Measurements from ENCODE around the gene TMEM88.

Gene TMEM88

DNA sequence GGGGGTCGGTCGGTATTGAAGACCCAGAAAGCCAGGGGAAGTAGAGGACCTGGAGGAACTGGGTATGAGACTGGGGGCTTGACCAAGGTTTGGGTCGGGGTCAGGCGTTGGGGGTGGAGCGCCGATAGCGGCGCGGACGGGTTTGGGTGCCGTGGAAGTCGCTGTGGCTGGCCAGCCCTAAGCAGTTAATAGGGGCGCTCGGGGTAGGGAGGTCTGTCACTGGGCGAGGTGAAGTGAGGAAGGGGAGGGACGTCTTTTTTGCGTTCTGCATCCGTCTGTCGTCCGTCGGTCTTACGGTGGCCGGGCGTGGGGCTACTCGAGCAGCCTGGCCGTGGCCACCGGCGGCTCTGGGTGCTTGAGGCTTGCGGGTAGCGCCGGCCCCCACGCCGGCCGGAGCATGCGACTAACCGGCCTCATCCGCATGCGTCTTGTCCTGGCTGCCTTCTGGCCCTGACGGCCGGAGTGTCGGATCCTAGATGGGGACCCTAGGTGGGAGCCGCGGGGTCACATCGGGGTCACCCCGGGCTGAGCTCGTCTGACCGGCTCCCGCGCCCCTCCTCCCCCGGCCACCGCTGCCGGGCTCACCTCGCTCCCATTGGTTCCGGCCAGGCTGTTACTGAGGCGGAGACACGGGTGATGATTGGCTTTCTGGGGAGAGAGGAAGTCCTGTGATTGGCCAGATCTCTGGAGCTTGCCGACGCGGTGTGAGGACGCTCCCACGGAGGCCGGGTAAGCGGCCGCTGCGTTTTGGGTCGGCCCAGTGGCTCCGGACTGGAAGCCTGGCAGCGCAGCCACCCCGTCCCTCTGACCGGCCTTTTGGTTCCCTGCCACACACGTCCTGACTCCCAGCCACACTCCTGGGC is 10.3 kb upstream of the TMEM88 start:
- Histone ChIP-seq H3K9ac (ENCODE audit: low read length in 2 of 2) (peak overlapping the region; percentile 79 to 98), H3K4me1 (ENCODE audit: control insufficient read depth, insufficient read depth, low read length) (peaks cover 46% of the 10 kb centered on the region), H3K9me3 (ENCODE audit: control insufficient read depth in 2 of 2, low read length in 2 of 2) (no peaks in the 10 kb centered on the region), H3K4me3 (ENCODE audit: low read length in 2 of 2) (peak overlapping the region; percentile 69 to 87), H3K27ac (ENCODE audit: low read length) (peak overlapping the region; percentile 92), H3K27me3 (ENCODE audit: control insufficient read depth in 1 of 2, insufficient read depth in 2 of 2, low read length in 2 of 2) (no peaks in the 10 kb centered on the region), H3K36me3 (ENCODE audit: control insufficient read depth in 2 of 2, insufficient read depth in 2 of 2, low read length in 2 of 2) (peaks cover 23 to 25% of the 10 kb centered on the region in 2 donors)

DNA sequence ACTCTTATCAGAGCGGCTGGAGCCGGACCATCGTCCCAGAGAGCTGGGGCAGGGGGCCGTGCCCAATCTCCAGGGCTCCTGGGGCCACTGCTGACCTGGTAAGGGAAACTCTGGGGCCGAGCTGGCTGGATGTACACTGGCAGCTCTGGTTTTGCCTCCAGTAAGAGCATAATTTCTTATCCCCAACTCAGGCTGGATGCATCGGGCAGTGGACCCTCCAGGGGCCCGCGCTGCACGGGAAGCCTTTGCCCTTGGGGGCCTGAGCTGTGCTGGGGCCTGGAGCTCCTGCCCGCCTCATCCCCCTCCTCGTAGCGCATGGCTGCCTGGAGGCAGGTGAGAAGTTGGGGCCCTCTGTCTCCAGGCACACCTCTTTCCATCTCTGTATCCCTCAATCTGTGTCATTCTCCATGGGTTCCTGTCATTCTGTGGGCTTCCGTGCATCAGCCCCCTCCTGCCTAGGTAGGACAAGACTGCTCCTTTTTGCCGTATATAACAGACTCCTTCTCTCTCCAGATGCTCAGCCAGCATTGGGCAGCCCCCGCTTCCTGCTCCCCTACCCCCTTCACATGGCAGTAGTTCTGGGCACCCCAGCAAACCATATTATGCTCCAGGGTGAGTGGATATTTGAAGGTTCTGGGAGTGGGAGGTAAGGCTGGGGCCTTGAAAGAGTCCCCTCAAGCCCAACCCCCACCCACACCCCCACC is 9.4 kb upstream of the TMEM88 start:
- Histone ChIP-seq H3K27ac (ENCODE audit: low read length) (peak overlapping the region; percentile 92), H3K9me3 (ENCODE audit: control insufficient read depth in 2 of 2, low read length in 2 of 2) (no peaks in the 10 kb centered on the region), H3K4me3 (ENCODE audit: low read length in 2 of 2) (peak overlapping the region; percentile 69 to 87), H3K27me3 (ENCODE audit: control insufficient read depth in 1 of 2, insufficient read depth in 2 of 2, low read length in 2 of 2) (no peaks in the 10 kb centered on the region), H3K4me1 (ENCODE audit: control insufficient read depth, insufficient read depth, low read length) (peaks cover 41% of the 10 kb centered on the region), H3K9ac (ENCODE audit: low read length in 2 of 2) (peak overlapping the region; percentile 68 to 98), H3K36me3 (ENCODE audit: control insufficient read depth in 2 of 2, insufficient read depth in 2 of 2, low read length in 2 of 2) (peaks cover 27 to 31% of the 10 kb centered on the region in 2 donors)

DNA sequence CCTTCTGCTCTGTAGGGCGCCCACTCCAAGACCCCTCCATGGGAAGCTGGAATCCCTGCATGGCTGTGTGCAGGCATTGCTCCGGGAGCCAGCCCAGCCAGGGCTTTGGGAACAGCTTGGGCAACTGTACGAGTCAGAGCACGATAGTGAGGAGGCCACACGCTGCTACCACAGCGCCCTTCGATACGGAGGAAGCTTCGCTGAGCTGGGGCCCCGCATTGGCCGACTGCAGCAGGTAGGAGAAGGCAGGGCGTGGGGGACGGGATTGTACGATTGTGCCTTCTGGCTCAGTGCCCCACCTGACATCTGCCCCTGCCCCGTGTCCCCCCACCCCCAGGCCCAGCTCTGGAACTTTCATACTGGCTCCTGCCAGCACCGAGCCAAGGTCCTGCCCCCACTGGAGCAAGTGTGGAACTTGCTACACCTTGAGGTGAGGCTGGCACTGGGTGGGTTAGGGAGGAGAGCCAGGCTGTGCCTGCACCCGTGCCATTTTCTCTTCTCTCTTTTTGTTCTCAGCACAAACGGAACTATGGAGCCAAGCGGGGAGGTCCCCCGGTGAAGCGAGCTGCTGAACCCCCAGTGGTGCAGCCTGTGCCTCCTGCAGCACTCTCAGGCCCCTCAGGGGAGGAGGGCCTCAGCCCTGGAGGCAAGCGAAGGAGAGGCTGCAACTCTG is 8.7 kb upstream of the TMEM88 start:
- H3K4me3 ChIP-seq (ENCODE audit: low read length in 2 of 2): no peak overlapping the region
- H3K36me3 ChIP-seq (ENCODE audit: control insufficient read depth in 2 of 2, insufficient read depth in 2 of 2, low read length in 2 of 2): peaks cover 28 to 37% of the 10 kb centered on the region in 2 donors
- no peak overlapping the region for H3K27ac ChIP-seq (ENCODE audit: low read length)
- H3K4me1 ChIP-seq (ENCODE audit: control insufficient read depth, insufficient read depth, low read length): peaks cover 38% of the 10 kb centered on the region
- H3K27me3 ChIP-seq (ENCODE audit: control insufficient read depth in 1 of 2, insufficient read depth in 2 of 2, low read length in 2 of 2): no peaks in the 10 kb centered on the region
- no peak overlapping the region for H3K9ac ChIP-seq (ENCODE audit: low read length in 2 of 2)
- H3K9me3 ChIP-seq (ENCODE audit: control insufficient read depth in 2 of 2, low read length in 2 of 2): no peaks in the 10 kb centered on the region

DNA sequence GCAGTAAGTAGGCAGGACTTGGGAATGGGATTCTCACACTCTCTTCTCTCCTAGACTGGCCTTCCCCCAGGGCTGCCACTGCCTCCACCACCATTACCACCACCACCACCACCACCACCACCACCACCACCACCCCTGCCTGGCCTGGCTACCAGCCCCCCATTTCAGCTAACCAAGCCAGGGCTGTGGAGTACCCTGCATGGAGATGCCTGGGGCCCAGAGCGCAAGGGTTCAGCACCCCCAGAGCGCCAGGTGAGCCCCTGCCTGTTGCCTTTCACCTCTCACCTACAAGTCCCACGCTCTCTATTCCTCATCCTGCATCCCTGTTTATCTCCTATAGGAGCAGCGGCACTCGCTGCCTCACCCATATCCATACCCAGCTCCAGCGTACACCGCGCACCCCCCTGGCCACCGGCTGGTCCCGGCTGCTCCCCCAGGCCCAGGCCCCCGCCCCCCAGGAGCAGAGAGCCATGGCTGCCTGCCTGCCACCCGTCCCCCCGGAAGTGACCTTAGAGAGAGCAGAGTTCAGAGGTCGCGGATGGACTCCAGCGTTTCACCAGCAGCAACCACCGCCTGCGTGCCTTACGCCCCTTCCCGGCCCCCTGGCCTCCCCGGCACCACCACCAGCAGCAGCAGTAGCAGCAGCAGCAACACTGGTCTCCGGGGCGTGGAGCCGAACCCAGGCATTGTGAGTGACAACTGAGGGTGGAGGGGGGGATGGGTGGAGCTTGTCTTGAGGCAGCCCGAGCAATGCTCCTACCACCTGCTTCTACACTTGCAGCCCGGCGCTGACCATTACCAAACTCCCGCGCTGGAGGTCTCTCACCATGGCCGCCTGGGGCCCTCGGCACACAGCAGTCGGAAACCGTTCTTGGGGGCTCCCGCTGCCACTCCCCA is 7.9 kb upstream of the TMEM88 start:
- Histone ChIP-seq H3K36me3 (ENCODE audit: control insufficient read depth in 2 of 2, insufficient read depth in 2 of 2, low read length in 2 of 2) (peaks cover 31 to 43% of the 10 kb centered on the region in 2 donors), H3K4me3 (ENCODE audit: low read length in 2 of 2) (no peak overlapping the region), H3K9me3 (ENCODE audit: control insufficient read depth in 2 of 2, low read length in 2 of 2) (no peaks in the 10 kb centered on the region), H3K9ac (ENCODE audit: low read length in 2 of 2) (no peak overlapping the region), H3K27me3 (ENCODE audit: control insufficient read depth in 1 of 2, insufficient read depth in 2 of 2, low read length in 2 of 2) (no peaks in the 10 kb centered on the region), H3K4me1 (ENCODE audit: control insufficient read depth, insufficient read depth, low read length) (peaks cover 41% of the 10 kb centered on the region), H3K27ac (ENCODE audit: low read length) (no peak overlapping the region)

GRCh38 chr17:7848131-7848579 is 6.7 kb upstream of the TMEM88 start:
- H3K9me3 ChIP-seq (ENCODE audit: control insufficient read depth in 2 of 2, low read length in 2 of 2): no peaks in the 10 kb centered on the region
- peaks cover 37 to 52% of the 10 kb centered on the region in 2 donors for H3K36me3 ChIP-seq (ENCODE audit: control insufficient read depth in 2 of 2, insufficient read depth in 2 of 2, low read length in 2 of 2)
- peaks cover 34% of the 10 kb centered on the region for H3K4me1 ChIP-seq (ENCODE audit: control insufficient read depth, insufficient read depth, low read length)
- no peaks in the 10 kb centered on the region for H3K27me3 ChIP-seq (ENCODE audit: control insufficient read depth in 1 of 2, insufficient read depth in 2 of 2, low read length in 2 of 2)
- H3K4me3 ChIP-seq (ENCODE audit: low read length in 2 of 2): no peak overlapping the region
- H3K9ac ChIP-seq (ENCODE audit: low read length in 2 of 2): no peak overlapping the region
- no peak overlapping the region for H3K27ac ChIP-seq (ENCODE audit: low read length)

- H3K4me3 ChIP-seq (ENCODE audit: low read length in 2 of 2): no peak overlapping the region
- no peak overlapping the region for H3K9ac ChIP-seq (ENCODE audit: low read length in 2 of 2)
- no peaks in the 10 kb centered on the region for H3K27me3 ChIP-seq (ENCODE audit: control insufficient read depth in 1 of 2, insufficient read depth in 2 of 2, low read length in 2 of 2)
- no peak overlapping the region for H3K27ac ChIP-seq (ENCODE audit: low read length)
- H3K4me1 ChIP-seq (ENCODE audit: control insufficient read depth, insufficient read depth, low read length): peaks cover 31% of the 10 kb centered on the region
- peaks cover 37 to 52% of the 10 kb centered on the region in 2 donors for H3K36me3 ChIP-seq (ENCODE audit: control insufficient read depth in 2 of 2, insufficient read depth in 2 of 2, low read length in 2 of 2)
- H3K9me3 ChIP-seq (ENCODE audit: control insufficient read depth in 2 of 2, low read length in 2 of 2): no peaks in the 10 kb centered on the region
These were observed 6.1 kb upstream of the TMEM88 start for GRCh38 chr17:7848739-7849129.

GRCh38 chr17:7849130-7849750 is 5.6 kb upstream of the TMEM88 start:
- H3K9me3 ChIP-seq (ENCODE audit: control insufficient read depth in 2 of 2, low read length in 2 of 2): no peaks in the 10 kb centered on the region
- H3K4me1 ChIP-seq (ENCODE audit: control insufficient read depth, insufficient read depth, low read length): peaks cover 28% of the 10 kb centered on the region
- no peak overlapping the region for H3K9ac ChIP-seq (ENCODE audit: low read length in 2 of 2)
- peak overlapping the region; percentile 6 for H3K27ac ChIP-seq (ENCODE audit: low read length)
- H3K36me3 ChIP-seq (ENCODE audit: control insufficient read depth in 2 of 2, insufficient read depth in 2 of 2, low read length in 2 of 2): peaks cover 37 to 52% of the 10 kb centered on the region in 2 donors
- no peaks in the 10 kb centered on the region for H3K27me3 ChIP-seq (ENCODE audit: control insufficient read depth in 1 of 2, insufficient read depth in 2 of 2, low read length in 2 of 2)
- H3K4me3 ChIP-seq (ENCODE audit: low read length in 2 of 2): no peak overlapping the region

GRCh38 chr17:7849751-7850504 is 4.9 kb upstream of the TMEM88 start:
- Histone ChIP-seq H3K4me3 (ENCODE audit: low read length in 2 of 2) (no peak overlapping the region), H3K4me1 (ENCODE audit: control insufficient read depth, insufficient read depth, low read length) (peaks cover 22% of the 10 kb centered on the region), H3K9me3 (ENCODE audit: control insufficient read depth in 2 of 2, low read length in 2 of 2) (no peaks in the 10 kb centered on the region), H3K27ac (ENCODE audit: low read length) (peak overlapping the region; percentile 6), H3K9ac (ENCODE audit: low read length in 2 of 2) (no peak overlapping the region), H3K36me3 (ENCODE audit: control insufficient read depth in 2 of 2, insufficient read depth in 2 of 2, low read length in 2 of 2) (peaks cover 37 to 52% of the 10 kb centered on the region in 2 donors), H3K27me3 (ENCODE audit: control insufficient read depth in 1 of 2, insufficient read depth in 2 of 2, low read length in 2 of 2) (no peaks in the 10 kb centered on the region)

- Histone ChIP-seq H3K27ac (ENCODE audit: low read length) (no peak overlapping the region), H3K36me3 (ENCODE audit: control insufficient read depth in 2 of 2, insufficient read depth in 2 of 2, low read length in 2 of 2) (peaks cover 34 to 52% of the 10 kb centered on the region in 2 donors), H3K4me1 (ENCODE audit: control insufficient read depth, insufficient read depth, low read length) (peaks cover 23% of the 10 kb centered on the region), H3K9ac (ENCODE audit: low read length in 2 of 2) (no peak overlapping the region), H3K27me3 (ENCODE audit: control insufficient read depth in 1 of 2, insufficient read depth in 2 of 2, low read length in 2 of 2) (no peaks in the 10 kb centered on the region), H3K9me3 (ENCODE audit: control insufficient read depth in 2 of 2, low read length in 2 of 2) (no peaks in the 10 kb centered on the region), H3K4me3 (ENCODE audit: low read length in 2 of 2) (no peak overlapping the region)
These were observed 4.0 kb upstream of the TMEM88 start for GRCh38 chr17:7850701-7851437.

Data from stomach smooth muscle (tissue), 2 donors.